HPDE6-E6E7 (cell line): ENCODE data around the gene DTYMK.
"Not testable (repeated sequence)": the region's sequence is repeated elsewhere in the genome, so short reads cannot be mapped to it uniquely, and the experiment has no call there.

Experiments
- DNase-seq: peaks from one replicate; pipeline ENCODE4 v3.0.0; 2011; ENCODE audit warnings: missing footprints; ENCODE audit errors: extremely low spot score

The DTYMK gene

DNA sequence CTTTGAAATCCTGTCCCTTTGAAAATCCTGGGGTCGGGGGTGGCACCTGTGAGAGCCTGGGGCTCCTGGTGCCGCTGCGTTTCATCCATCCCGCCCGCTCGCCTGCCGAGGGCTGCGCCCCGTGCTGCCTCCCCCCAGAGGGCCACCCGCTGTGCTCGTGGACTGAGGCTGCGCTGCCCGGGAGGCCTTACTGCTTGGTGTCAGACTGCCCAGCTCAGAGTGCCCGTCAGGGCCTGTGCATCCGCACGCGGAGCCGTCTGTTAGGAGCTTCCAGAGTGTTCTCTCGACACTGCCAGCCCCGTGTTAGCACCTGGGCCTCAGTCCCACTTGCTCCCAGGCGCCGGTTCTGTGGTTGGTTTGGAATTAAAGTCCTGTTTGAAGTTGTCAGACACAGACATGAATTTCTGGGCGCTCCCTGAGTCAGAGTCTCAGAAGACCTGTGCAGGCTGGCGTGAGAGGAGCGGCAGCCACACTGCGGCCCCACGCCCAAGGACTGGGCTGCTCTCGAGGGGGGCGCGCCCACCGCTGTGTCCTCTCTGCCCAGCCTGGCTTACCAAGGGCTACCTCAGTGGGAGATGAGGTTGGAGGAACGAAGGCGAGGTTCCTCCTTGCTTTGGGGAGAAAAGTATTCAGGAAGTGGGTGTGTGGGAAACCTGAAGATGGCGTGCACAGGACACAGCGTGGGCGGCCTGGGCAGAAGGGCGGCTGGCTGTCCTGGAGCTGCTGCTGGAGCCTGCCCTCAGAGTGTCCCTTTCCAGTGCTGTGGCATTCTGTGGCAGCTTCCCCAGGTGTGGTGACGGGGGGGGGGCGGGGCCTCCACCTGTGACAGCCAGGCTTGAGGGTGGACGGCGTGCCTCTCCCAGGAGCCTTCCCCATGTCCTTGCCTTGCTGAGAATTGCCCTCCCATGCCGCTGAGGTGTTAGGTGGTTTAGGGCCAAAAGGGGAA is 14.1 kb downstream of the DTYMK start:
- no peak for DNase-seq

DNA sequence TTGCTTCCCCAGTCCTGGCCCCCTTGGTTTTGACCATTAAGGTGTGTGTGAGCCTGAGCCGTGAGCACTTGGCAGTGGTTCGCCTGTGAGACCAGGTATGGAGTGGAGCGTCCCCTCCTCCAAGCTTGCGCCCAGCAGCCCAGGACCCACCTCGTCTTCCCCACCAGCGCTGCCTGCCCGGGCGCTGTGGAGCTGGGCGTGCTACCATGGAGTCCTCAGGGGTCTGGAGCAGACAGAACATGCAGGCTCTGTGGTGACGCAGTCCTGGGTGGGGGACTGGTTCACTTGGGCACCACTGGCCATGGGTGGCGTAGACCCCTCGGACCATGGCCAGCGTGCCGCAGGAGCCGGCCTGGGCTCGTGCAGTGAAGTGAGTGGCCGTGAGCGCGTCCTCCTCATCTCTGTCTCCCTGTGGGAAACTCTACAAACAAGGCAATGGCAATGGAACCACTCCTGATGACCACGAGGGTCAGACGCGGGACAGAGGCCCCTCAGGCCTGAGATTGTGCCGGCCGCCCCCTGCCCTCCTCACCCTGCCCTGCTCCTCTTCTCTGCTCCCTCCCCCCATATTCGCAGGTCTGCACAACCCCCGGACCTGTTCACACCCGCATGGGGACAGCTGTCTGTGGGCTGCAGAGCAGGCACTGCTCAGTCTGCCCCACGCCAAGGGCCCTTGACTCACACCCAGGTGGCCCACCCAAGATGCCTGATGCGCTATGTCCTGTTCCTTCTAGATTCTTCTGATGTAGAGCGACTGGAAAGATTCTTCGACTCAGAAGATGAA is 15.0 kb downstream of the DTYMK start:
- no peak for DNase-seq

DNA sequence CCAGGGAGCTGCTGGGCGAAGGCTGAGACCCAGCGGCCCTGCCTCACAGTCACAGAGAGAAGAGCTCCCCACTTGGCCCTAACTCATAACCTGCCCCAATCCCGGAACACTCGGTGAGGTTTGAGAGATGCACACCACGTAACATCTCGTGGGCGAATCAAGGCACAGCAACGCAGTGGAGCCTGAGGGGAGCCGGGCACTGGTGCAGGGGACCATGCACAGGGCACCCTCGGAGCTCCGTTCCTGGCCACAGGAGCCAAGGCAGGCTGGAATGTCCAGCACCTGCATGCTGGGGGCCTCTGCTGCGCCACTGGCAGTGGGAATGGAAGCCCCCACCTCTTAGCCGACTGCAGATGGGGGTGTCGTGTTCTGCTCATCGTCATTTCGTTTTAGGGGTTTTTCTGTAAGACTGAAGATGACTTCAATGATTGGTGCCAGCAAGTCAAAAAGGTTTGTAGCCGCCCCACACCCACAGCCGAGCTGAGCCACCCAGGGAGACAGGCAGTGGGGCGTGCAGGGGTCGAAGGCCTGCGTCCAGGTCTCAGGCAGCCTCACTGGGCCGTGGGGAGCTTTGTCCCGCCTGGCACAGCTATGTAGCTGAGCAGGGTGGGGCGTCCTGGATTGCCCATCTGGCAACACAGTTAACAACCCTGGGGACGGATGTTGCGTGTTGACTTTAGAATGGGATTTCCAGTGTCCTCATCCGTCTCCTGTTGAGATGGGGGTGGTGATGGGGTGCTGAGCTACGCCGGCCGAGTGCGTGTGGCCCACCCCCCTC is 16.1 kb downstream of the DTYMK start:
- DNase-seq, result no peak

DNA sequence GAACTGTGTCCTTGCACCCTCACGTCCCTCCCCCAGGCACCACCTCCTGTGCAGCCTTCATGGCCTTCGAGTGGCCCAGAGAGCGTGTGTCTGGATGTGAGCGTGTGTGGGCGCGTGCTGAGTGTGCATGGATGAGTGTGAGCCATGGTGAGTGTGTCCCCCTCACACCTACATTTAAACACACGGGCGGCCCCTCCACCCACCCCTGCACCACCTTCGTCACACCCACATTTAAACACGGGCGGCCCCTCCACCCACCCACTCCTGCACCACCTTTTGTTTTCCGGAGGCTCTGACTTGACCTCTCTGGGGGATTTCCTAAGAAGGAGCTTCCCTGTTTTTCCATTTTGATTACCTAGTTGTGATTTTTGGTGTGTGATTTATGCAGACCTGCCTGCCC is 17.8 kb downstream of the DTYMK start:
- DNase-seq, result no peak

DNA sequence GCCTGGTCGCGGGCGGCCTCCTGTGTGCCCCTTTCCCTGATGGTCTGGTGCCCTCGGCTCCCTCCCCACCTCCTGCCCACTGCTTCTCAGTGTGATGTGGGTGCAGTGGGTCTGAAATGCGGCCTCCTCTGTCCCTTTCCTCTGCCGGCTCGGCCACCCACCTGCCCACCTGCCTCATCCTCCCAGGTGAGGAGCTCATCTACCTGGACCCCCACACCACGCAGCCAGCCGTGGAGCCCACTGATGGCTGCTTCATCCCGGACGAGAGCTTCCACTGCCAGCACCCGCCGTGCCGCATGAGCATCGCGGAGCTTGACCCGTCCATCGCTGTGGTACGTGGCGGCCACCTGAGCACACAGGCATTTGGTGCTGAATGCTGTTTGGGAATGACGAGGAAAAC is 18.3 kb downstream of the DTYMK start:
- no peak for DNase-seq

DNA sequence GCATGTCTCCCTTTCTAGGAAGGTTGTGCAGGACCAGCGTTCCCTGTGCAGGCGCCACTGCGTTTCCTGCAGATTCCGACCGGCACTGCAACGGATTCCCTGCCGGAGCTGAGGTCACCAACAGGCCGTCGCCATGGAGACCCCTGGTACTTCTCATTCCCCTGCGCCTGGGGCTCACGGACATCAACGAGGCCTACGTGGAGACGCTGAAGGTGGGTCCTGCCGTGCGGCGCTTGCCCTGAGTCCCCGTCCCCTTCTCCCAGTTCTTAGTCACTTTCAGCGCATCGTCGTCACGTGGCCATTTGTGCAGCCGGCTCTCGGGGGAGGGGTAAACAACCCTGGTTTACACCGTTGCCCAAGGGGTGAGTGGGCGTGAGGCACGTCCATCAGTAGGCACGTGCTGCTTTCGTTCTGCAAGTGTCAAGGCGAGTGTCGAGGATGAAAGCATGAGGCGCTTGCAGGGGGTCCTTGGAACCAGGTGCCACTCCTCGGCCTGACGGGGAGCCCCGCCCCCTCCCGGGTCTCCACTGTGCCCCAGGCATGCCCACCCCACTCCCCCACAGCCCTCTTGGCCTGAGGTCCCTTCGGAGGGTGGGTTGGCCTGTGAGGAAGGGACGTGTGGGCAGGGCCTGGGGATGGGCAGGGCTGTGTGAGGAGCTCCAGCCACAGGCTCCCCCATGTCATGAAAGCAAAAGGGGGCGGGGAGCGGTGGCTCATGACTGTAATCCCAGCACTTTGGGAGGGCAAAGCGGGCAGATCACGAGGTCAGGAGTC is 19.8 kb downstream of the DTYMK start:
- no peak for DNase-seq

DNA sequence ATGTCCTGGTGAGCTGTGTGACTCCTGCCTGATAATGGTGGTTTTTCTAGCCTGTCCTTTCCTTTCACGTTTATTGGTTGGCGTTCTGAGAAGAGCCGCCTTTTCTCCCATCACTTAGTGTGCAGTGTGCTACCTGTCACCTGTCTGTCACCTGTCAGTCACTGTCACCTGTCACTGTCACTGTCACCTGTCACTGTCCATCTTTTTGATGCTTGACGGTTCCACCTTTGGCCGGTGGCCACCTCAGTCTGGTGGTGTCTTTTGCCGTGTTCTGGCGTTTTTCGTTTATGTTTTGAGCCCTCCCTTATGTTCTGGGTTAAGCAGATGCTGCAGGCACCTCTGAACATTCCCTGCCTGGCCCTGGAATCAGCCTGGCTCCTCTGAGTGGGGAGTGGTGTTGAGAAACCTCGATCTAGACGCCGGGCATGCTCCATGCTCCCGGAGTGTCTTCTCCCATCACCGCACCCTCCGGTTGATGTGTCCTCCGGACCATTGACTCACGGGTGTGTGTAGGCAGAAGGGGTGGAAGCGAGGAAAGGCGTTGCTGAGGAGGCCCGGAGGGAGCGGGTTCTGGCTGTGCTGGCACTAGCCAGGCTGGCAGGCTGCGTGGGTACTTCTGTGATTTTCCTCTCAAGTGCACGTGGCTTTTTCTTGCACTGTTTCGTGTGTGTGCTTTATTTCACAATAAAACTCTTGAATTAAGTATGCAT is 20.7 kb downstream of the DTYMK start:
- no peak for DNase-seq

DNA sequence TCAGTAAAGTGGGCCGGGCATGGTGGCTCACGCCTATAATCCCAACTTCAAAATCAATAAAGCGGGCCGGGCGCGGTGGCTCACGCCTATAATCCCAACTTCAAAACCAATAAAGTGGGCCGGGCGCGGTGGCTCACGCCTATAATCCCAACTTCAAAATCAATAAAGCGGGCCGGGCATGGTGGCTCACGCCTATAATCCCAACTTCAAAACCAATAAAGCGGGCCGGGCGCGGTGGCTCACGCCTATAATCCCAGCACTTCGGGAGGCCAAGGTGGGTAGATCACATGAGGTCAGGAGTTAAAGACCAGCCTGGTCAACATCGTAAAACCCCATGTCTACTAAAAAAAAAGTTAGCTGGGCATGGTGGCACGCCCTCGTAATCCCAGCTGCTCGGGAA is 23.9 kb downstream of the DTYMK start:
- DNase-seq, result not testable (repeated sequence)

DNA sequence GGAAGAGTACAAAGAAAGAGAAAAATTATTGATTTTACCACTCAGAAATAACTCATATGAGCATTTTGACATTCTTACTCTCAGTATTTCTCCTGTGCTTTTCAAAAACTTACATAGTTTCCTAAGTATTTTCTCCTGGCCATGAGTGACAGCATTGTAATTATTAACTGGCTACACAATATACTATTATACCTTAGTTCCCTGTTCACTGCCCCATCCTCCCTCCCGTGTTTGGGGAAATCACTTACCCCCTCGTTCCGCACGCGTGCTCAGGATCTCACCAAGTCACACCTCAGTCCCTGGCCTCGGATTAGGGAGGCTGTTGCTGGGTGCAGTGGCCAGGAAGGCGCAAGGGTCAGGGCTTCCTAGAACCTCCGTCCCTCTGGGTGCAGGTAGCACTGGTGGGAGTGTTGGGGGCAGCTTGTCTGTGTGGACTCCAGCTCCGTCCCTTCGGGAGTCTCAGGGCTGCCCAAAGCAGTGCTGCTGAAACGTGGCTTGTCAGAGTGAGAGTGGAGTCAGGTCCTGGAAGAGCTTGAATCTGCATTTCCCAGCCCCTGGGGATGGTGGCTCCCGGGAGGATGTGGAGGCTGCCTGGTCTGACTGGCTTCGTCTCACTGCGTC is 25.9 kb downstream of the DTYMK start:
- DNase-seq, result no peak

DNA sequence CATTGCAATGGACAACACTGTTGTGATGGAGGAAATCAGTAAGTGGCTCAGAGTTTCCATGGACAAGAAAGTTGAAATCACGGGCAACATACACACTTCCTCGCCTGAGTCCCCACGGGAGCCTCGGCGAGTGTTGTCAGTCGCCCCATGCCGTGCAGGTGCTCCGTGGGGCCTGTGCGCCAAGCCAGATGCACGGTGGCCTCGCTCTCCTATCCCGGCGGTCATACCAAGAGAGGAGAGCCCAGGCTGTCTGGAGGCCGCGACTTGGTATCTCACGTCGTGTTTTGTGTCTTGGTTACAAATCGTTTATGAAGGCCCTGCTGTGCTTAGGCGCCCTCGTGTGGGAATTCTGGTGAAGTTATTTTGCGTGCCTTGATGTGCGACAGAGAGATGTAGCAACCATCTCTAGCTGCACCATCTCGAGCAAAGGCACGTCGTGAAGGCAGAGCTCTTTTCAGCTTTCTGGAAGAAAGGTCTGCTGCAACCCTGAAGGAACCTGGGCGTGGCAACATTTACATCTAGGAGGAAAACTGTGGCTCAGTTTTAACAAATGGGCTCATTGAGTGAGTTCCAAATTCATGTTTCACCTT is 27.4 kb downstream of the DTYMK start:
- no peak for DNase-seq

DNA sequence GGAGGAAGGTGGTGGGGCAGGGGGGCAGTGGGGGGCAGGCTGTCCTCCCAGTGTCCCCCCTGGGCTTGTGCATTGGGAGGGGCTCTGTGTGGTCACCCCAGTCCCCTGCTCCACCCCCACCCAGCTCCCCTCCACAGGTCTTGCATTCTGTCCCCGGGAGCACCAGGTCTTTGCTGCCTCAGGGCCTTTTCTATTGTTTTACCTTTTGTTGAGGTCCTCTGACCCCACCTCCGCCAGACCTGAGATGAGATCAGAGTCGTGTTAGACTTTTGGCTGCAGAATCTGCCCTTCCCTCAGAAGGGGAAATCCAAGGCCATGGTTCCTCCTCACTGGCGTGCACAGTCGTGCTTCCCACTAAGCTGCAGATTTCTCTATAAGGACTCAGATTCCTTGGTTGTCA is 28.3 kb downstream of the DTYMK start:
- no peak for DNase-seq

DNA sequence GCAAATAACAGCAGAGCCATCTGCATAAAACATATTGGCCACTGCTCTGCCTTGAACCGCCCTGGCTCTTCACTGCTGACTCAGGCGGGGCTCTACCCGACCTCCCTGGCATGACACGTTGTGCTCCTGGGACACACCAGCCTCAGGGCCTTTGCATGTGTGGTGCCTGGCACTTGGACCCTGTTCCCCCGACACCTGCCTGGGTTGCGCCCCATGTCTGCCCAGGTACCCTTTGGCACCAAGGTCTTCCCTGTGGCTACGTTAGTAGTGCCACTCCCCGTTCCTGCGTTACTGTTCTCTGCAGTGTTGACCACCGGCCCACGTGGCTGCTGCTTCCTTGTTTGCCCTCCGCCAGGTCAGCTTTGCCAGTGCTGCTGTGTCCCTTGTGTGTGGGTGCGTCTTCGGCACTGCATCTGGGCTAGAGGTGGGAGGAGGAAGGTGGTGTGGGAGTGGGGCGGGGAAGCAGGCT is 28.8 kb downstream of the DTYMK start:
- no peak for DNase-seq

DNA sequence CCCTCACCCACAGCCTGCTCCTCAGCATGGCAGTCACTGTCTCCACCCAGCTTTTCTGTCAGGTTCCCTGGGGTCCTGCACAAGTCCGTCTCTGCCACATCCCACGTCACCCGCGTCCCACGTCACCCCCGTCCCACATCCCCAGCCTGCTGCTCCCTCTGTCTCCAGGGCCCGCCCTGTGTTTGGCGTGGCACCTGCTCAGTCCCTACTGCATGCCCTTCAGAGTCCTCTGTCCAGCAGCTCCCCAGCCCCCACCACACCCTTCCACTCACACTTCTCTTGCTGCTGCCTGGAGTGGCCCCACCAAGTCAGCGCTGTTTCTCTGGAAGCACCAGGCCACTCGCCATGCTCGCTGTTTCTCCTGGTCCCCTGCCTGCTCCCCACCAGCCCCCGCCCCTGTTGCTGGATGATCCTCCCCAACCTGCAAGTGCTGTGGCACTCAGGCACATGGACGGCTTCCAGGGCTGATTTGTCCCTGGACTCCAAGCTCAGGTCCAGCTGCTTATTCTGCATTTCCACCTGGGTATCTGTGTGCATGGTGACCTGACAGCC is 30.3 kb downstream of the DTYMK start:
- no peak for DNase-seq

DNA sequence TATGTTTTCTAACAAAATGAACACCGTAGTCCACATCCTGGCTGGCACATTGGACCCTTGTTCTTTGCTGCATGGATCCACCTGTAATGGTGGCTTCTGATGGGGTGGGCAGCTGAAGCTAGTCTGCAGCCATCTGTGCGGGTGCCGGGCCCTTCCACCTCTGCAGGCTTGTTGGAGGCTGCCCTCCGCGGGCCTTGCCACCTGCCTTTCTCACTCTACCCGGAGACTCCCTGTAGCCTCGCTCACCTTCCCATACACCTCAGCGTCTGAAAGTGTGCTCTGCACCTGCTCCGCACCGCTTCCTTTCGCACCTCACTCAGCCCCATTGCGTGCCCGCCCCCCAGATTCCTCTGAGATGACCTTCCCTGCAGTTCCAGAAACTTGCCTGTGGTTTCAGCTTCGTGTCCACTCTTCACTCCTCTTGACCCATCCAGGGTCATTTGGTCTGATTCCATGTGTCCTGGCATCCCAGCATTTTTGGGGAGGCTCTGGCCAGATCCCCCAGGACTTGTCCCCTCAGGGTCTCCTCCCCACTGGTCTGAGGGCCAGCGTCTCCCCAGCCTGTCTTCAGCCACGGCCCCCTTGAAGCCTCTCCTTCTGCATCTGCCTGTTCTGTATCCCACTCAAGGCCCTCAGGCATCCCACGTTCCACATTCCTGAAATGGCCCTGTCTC is 31.0 kb downstream of the DTYMK start:
- no peak for DNase-seq

DNA sequence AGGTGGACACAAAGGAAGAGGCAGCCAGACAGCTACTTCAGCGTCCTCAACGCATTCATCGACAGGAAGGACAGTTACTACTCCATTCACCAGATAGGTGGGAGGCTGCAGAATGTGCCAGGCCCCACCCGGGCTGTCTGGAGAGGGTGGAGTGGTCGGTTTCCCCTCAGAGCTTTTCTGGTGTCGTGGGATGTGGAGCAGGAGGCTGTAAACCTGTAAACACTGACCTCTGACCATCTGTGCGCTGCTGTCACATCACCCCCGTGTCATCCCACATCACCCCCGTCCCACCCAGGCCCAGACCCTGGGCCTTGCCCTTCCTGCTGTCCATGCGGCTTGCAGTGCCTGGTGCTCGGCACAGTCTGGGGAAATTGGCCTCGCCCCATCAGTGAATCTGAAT is 32.1 kb downstream of the DTYMK start:
- DNase-seq, result no peak

DNA sequence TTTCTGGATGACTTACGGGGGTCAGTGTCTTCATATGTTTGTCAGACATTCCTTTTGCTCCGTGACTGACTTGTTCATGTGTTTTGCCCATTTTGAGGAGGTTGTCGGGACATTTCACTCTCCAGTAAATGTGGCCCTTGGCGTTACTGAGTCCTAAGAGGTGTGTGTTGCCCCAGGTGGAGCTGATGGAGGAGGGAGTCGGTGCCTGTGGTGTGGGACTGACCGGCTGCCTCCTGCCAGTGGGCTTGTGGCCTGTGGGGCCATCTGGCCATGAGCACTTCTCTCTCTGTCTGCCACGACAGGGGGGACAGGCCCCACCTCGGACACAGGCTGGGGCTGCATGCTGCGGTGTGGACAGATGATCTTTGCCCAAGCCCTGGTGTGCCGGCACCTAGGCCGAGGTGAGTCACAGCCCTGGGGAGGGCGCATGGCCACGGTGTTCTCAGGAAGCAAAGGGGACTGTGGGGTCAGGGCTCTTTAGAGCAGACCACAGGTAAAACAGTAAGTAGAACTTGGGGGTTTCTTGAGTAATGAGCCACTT is 33.3 kb downstream of the DTYMK start:
- DNase-seq, result no peak

DNA sequence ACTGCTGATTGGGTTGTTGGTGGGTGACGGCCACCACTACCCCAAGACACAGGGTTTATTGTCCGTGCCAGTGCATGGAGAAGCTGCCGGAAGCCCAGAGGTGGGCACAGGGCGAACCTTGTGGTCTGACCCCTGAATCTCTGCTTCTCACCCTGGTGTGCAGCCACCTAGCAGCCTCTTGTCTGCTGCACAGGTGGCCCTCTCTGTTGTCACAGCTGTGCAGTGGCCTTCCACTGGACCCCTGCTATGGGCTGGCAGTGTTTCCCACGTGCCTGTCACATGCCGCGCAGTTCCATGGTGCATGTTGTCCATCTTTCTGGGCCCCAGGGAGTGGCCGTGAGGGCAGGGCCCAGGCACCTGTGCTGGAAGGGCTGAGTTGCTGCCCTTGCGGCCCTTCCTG is 33.9 kb downstream of the DTYMK start:
- DNase-seq, result no peak

DNA sequence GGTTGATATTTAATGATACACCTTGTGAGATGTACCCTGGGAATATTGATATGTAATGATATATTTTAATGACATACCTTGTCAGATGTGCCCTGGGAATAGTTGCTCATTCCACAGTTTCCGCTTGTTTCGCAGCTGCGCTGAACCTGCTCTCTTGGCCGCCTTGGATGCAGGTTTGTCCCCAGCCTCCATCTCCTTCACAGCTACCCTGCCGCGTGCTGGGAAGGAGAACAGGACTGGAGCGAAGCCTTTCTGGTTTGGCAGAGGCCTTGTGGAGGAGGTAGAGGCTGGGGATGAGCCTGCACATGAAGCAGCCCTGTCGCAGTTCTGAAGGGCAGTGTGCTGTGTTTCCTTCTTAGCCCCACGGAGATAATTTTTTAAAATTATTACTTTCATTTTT is 34.5 kb downstream of the DTYMK start:
- DNase-seq, result no peak

DNA sequence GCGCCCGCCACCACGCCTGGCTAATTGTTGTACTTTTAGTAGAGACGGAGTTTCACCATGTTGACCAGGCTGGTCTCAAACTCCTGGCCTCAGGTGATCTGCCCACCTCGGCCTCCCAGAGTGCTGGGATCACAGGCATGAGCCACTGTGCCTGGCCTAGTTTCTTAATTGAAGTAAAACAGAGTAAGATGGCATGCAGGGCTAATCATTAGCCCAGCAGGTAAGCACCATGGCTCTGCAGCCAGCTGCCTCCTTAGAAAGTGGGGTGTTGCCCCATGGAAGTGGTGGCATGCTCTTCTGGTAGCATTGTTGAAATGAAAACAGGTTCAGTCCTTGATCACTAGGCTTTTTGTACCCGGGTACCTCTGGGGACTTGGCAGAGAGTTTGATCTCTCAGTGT is 36.7 kb downstream of the DTYMK start:
- no peak for DNase-seq
